HepG2 (cell line): ENCODE results near the gene KPNB1. TPM values are rescaled to one million over a fixed set of nuclear protein-coding genes. Genes with fewer than 3 reads are reported as not detected.

Source experiments
- CBX2 ChIP-seq, 2 experiments: fragments of 200-600 bp in 1 of 2; sonication (generic); formaldehyde crosslinking in 1 of 2; IDR thresholded peaks; 2 replicates each; pipeline versions ENCODE4 v1.7.0 to v1.8.1; 2018 to 2022; ENCODE audit warnings: low read depth in 2 of 2, low read length in 1 of 2, mild to moderate bottlenecking in 1 of 2, missing genetic modification reagents in 1 of 2
- DMTF1 ChIP-seq: sonication (generic); formaldehyde crosslinking; IDR thresholded peaks from 2 replicates; pipeline ENCODE4 v1.4.0; 2020; ENCODE audit warnings: mild to moderate bottlenecking, missing genetic modification reagents
- ELF3 ChIP-seq: IDR thresholded peaks from 2 replicates; pipeline ENCODE4 v1.6.1; 2016; ENCODE audit warnings: missing genetic modification reagents, missing compliant biosample characterization
- FOXK2 ChIP-seq: fragments of 450-650 bp; IDR thresholded peaks from 2 replicates; pipeline ENCODE4 v1.6.1; 2016
- HMG20B ChIP-seq: conservative IDR thresholded peaks from 2 replicates; pipeline ENCODE4 v1.6.1; 2016; ENCODE audit warnings: missing genetic modification reagents, missing compliant biosample characterization
- MLLT10 ChIP-seq: sonication (generic); formaldehyde crosslinking; IDR thresholded peaks from 2 replicates; pipeline ENCODE4 v1.4.0; 2020; ENCODE audit warnings: missing genetic modification reagents
- NFKBIZ ChIP-seq: IDR thresholded peaks from 2 replicates; pipeline ENCODE4 v1.6.1; 2018; ENCODE audit warnings: missing genetic modification reagents, missing compliant biosample characterization
- RXRA ChIP-seq: sonication (generic); formaldehyde crosslinking; IDR thresholded peaks from 2 replicates; pipeline ENCODE4 v1.5.1; 2020; ENCODE audit warnings: missing genetic modification reagents
- SP1 ChIP-seq, 2 experiments: fragments of 450-650 bp in 1 of 2; sonication (generic) in 1 of 2; formaldehyde crosslinking in 1 of 2; IDR thresholded peaks; 2 replicates each; pipeline versions ENCODE4 v1.4.0 to v1.6.1; 2016 to 2020; ENCODE audit warnings: missing genetic modification reagents in 1 of 2
- TGIF2 ChIP-seq: IDR thresholded peaks from 2 replicates; pipeline ENCODE4 v1.6.1; 2016; ENCODE audit warnings: control low read depth, missing compliant biosample characterization
- ZNF615 ChIP-seq: sonication (generic); formaldehyde crosslinking; IDR thresholded peaks from 2 replicates; pipeline ENCODE4 v1.5.0; 2020; ENCODE audit warnings: mild to moderate bottlenecking, missing genetic modification reagents, borderline replicate concordance
- ZNF646 ChIP-seq: sonication (generic); formaldehyde crosslinking; IDR thresholded peaks from 2 replicates; pipeline ENCODE4 v1.9.0; 2021; ENCODE audit warnings: mild to moderate bottlenecking, missing genetic modification reagents
- ZNF724P ChIP-seq: sonication (generic); formaldehyde crosslinking; IDR thresholded peaks from 2 replicates; pipeline ENCODE4 v1.8.0; 2022; ENCODE audit warnings: missing genetic modification reagents, borderline replicate concordance
- polyA plus RNA-seq, 8 experiments: library from polyadenylated mRNA; depleted of rRNA in 3 of 8; stranded (reverse) in 7 of 8; unstranded in 1 of 8; fragments of >200 nt; fragmentation: Illumina TruSeq in 4 of 8; extraction: Trizol in 4 of 8; gene quantifications; 2 replicates each; pipeline versions ENCODE4 v1.2.1 to v1.2.3, GENCODE V29; 2011 to 2016; ENCODE audit warnings: low read depth in 4 of 8, missing spikeins in 1 of 8, mixed read lengths in 1 of 8; ENCODE audit not compliant: insufficient read depth in 1 of 8
- total RNA-seq, 5 experiments: library from RNA; depleted of rRNA; stranded (reverse); fragments of >200 nt; fragmentation: Illumina TruSeq; extraction: Trizol; gene quantifications; 2 replicates each; pipeline ENCODE4 v1.2.3, GENCODE V29; 2016; ENCODE audit warnings: low read depth in 1 of 5
- TF ChIP-seq, protein P1 (sequence below): sonication (generic); formaldehyde crosslinking; IDR thresholded peaks from 2 replicates; pipeline ENCODE4 v1.4.0; 2020; ENCODE audit warnings: missing genetic modification reagents
- TF ChIP-seq, protein P2 (sequence below): IDR thresholded peaks from 2 replicates; pipeline ENCODE4 v1.6.1; 2016; ENCODE audit warnings: missing compliant biosample characterization, missing genetic modification reagents, borderline replicate concordance

The KPNB1 gene
- total and polyA plus RNA-seq, 2 of the 13 experiments (the other 11 are each of a cell fraction or from before 2014, with no cell fraction given), result 164 to 424 TPM

- TF ChIP-seq ZNF646 (CRISPR knock-in tag), result no peak
- no peak for TF ChIP-seq ZNF724P (CRISPR knock-in tag)
- no peak for TF ChIP-seq RXRA (CRISPR knock-in tag)
- TF ChIP-seq MLLT10 (CRISPR knock-in tag), result no peak
- no peak for TF ChIP-seq HMG20B
- TF ChIP-seq TGIF2, result no peak
- TF ChIP-seq NFKBIZ, result no peak
- no peak for TF ChIP-seq SP1 (IDR thresholded peaks at IDR 0.05)
- TF ChIP-seq SP1 (CRISPR knock-in tag; IDR thresholded peaks at IDR 0.05), result no peak
- TF ChIP-seq, protein P1, sequence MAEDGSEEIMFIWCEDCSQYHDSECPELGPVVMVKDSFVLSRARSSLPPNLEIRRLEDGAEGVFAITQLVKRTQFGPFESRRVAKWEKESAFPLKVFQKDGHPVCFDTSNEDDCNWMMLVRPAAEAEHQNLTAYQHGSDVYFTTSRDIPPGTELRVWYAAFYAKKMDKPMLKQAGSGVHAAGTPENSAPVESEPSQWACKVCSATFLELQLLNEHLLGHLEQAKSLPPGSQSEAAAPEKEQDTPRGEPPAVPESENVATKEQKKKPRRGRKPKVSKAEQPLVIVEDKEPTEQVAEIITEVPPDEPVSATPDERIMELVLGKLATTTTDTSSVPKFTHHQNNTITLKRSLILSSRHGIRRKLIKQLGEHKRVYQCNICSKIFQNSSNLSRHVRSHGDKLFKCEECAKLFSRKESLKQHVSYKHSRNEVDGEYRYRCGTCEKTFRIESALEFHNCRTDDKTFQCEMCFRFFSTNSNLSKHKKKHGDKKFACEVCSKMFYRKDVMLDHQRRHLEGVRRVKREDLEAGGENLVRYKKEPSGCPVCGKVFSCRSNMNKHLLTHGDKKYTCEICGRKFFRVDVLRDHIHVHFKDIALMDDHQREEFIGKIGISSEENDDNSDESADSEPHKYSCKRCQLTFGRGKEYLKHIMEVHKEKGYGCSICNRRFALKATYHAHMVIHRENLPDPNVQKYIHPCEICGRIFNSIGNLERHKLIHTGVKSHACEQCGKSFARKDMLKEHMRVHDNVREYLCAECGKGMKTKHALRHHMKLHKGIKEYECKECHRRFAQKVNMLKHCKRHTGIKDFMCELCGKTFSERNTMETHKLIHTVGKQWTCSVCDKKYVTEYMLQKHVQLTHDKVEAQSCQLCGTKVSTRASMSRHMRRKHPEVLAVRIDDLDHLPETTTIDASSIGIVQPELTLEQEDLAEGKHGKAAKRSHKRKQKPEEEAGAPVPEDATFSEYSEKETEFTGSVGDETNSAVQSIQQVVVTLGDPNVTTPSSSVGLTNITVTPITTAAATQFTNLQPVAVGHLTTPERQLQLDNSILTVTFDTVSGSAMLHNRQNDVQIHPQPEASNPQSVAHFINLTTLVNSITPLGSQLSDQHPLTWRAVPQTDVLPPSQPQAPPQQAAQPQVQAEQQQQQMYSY (CRISPR knock-in tag), result no peak
- TF ChIP-seq FOXK2, result no peak
- no peak for TF ChIP-seq DMTF1 (CRISPR knock-in tag)
- TF ChIP-seq ZNF615, result no peak
- TF ChIP-seq ELF3 (CRISPR knock-in tag), result no peak
- TF ChIP-seq, protein P2, sequence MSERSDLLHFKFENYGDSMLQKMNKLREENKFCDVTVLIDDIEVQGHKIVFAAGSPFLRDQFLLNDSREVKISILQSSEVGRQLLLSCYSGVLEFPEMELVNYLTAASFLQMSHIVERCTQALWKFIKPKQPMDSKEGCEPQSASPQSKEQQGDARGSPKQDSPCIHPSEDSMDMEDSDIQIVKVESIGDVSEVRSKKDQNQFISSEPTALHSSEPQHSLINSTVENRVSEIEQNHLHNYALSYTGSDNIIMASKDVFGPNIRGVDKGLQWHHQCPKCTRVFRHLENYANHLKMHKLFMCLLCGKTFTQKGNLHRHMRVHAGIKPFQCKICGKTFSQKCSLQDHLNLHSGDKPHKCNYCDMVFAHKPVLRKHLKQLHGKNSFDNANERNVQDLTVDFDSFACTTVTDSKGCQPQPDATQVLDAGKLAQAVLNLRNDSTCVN (CRISPR knock-in tag), result 0 out of 2 replicates have a peak, but pooled peaks have one; percentile 13
- TF ChIP-seq CBX2 (IDR thresholded peaks at IDR 0.05; ENCODE audit: low read depth, low read length), result no peak
- TF ChIP-seq CBX2 (CRISPR knock-in tag; IDR thresholded peaks at IDR 0.05; ENCODE audit: low read depth), result no peak
These were observed 45.1 kb downstream of the KPNB1 start (continued) for GRCh38 chr17:47694581-47695428.
